ENCODE results near the gene SRRM3. TPM values are rescaled to one million over a fixed set of nuclear protein-coding genes. Genes with fewer than 3 reads are reported as not detected.
"Not testable (repeated sequence)": the region's sequence is repeated elsewhere in the genome, so short reads cannot be mapped to it uniquely, and the experiment has no call there.

The SRRM3 gene
- total RNA-seq, 1 donor from 2014 or later, result 6.1 TPM

DNA sequence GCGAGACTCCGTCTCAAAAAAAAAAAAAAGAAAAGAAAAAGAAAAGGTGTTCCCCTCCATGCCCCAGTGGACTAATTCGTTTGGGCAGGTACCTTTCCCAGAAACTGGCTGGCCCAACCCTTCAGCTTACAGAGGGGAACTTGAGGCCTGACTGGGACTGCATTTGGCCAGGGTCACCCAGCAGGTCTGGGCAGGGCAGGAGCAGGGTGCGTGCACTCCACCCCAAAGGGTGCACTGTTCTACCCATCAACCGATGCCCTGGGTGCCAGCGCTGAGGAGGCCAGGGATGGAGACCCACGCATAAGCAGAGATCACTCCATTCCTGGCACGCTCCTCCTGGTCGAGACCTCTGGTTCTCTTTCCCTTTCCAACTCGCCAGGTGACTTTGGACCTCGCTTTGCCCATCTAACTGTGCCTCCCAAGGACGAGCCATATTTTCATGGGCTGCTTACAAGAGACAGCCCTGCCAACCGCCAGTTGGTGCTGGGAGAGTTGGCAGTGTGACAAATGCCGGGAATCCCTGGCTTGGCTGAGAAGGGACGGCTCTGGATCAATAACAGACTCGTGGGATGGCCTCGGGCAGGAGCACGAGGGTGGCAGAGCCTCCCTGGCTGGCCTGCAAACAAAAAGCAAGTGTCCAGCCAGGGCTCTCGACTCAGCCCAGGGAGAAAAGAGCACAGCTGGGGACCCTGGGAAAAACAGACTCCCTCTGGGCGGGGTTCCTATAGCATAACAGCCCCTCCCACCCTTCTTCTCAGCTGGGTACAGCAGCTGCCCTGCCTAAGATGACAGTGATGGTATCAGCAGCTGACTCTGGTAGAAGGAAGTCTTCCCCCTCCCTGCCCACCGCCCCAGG, 108.6 kb downstream of the SRRM3 start:
- DNase-seq, result no peak
- Histone ChIP-seq H3K27ac (replicated peaks) (peak overlapping the region; percentile 32), H3K4me1 (peaks cover 38% of the 10 kb centered on the region), H3K36me3 (no peaks in the 10 kb centered on the region), H3K9me3 (replicated peaks) (no peaks in the 10 kb centered on the region), H3K27me3 (ENCODE audit: low read depth) (no peaks in the 10 kb centered on the region), H3K4me3 (no peak overlapping the region)
- TF ChIP-seq, protein P1, sequence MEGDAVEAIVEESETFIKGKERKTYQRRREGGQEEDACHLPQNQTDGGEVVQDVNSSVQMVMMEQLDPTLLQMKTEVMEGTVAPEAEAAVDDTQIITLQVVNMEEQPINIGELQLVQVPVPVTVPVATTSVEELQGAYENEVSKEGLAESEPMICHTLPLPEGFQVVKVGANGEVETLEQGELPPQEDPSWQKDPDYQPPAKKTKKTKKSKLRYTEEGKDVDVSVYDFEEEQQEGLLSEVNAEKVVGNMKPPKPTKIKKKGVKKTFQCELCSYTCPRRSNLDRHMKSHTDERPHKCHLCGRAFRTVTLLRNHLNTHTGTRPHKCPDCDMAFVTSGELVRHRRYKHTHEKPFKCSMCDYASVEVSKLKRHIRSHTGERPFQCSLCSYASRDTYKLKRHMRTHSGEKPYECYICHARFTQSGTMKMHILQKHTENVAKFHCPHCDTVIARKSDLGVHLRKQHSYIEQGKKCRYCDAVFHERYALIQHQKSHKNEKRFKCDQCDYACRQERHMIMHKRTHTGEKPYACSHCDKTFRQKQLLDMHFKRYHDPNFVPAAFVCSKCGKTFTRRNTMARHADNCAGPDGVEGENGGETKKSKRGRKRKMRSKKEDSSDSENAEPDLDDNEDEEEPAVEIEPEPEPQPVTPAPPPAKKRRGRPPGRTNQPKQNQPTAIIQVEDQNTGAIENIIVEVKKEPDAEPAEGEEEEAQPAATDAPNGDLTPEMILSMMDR (IDR thresholded peaks at IDR 0.05; ENCODE audit: borderline replicate concordance), result no peak
- intact Hi-C loops (cut with micrococcal nuclease), result no loop called here

DNA sequence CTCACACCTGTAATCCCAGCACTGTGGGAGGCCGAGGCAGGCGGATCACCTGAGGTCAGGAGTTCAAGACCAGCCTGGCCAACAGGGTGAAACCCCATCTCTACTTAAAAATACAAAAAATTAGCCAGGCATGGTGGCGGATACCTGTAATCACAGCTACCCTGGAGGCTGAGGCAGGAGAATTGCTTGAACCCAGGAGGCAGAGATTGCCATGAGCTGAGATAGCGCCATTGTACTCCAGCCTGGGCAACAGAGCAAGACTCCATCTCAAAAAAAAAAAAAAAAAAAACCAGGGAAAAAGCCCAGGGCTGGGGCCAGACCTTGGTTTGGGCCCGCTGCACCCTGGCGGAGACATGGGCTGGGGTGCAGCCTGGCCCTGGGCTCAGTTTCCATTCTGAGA, 110.1 kb downstream of the SRRM3 start:
- H3K9me3 ChIP-seq (replicated peaks); intact Hi-C loops (cut with micrococcal nuclease); DNase-seq; H3K36me3 ChIP-seq; H3K27me3 ChIP-seq (ENCODE audit: low read depth); H3K27ac ChIP-seq (replicated peaks); H3K4me3 ChIP-seq: not testable (repeated sequence)
- peaks cover 23% of the 10 kb centered on the region for H3K4me1 ChIP-seq

DNA sequence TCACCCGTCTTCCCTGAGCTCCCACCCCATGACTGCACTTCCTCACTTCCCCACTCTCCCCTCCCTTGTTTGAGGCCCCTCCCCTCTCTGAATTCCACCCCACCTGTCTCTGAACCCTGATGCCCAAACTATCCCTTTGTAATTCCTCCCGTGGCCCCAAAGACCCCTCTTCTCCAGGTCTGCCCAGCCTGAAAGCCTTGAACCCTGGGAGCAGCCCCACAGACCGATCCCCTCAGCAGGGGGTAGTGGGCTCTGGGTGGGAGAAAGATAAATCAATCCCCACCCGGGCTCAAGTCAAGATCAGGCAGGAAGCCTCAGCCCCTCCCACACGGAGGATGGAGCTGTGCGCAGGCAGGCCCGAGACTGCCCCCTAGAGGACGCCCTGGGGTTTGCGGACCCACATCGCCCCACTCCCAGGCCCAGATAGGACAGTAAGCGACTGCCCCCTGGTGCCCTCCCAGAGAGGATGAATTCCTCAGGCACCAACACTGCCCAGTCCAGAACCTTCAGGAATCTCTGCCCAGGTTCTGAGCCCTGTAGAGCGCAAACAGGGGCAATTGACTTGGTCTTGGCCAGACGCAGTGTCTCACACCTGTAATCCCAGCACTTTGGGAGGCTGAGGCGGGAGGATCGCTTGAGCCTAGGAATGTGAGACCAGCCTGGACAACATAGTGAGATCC, 112.5 kb downstream of the SRRM3 start:
- TF ChIP-seq, protein P1 (IDR thresholded peaks at IDR 0.05; ENCODE audit: borderline replicate concordance), result peak; percentile 100

DNA sequence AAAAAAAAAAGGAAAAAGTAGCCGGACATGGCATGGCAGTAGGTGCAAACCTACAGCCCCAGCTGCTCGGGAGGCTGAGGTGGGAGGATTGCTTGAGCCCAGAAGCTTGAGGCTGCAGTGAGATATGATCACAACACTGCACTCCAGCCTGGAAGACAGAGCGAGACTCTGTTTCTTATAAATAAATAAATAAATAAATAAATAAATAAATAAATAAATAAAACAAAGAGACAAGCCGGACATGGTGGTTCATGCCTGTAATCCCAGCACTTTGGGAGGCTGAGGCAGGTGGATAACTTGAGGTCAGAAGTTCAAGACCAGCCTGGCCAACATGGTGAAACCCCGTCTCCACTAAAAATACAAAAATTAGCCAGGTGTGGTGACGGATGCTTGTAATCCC, 113.0 kb downstream of the SRRM3 start:
- H3K27ac ChIP-seq (replicated peaks); H3K9me3 ChIP-seq (replicated peaks); intact Hi-C loops (cut with micrococcal nuclease); H3K27me3 ChIP-seq (ENCODE audit: low read depth); H3K36me3 ChIP-seq; DNase-seq; H3K4me3 ChIP-seq: not testable (repeated sequence)
- peaks cover 37% of the 10 kb centered on the region for H3K4me1 ChIP-seq

More for the DNA sequence above, 112.5 kb downstream of the SRRM3 start:
- Histone ChIP-seq H3K9me3 (replicated peaks) (no peaks in the 10 kb centered on the region), H3K27ac (replicated peaks) (no peak overlapping the region), H3K4me1 (peaks cover 32% of the 10 kb centered on the region), H3K4me3 (no peak overlapping the region), H3K27me3 (ENCODE audit: low read depth) (no peaks in the 10 kb centered on the region), H3K36me3 (no peaks in the 10 kb centered on the region)
- intact Hi-C loops (cut with micrococcal nuclease), result no loop called here
- peak; percentile 97 for DNase-seq

DNA sequence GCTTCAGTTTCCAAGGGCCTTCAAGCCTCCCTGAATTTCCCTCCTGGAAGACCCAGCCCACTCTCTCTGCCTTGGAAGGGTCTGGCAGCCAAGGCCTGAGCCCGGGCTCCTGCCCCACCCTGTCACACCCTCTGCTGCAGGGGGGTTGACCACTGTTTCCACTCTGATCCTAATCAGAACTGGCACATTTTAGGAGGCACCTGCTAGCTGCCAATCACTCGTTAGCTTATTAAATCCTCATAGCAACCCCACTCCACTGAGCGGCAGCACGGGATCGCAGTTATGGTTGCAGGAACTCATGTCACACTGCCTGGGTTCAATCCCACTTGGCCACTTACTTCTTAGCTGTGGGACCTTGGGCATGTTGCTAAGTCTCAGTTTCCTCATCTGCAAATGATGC, 113.7 kb downstream of the SRRM3 start:
- Histone ChIP-seq H3K4me3 (no peak overlapping the region), H3K36me3 (no peaks in the 10 kb centered on the region), H3K27ac (replicated peaks) (no peak overlapping the region), H3K9me3 (replicated peaks) (no peaks in the 10 kb centered on the region), H3K27me3 (ENCODE audit: low read depth) (no peaks in the 10 kb centered on the region), H3K4me1 (peaks cover 33% of the 10 kb centered on the region)
- intact Hi-C loops (cut with micrococcal nuclease), result no loop called here
- TF ChIP-seq, protein P1 (IDR thresholded peaks at IDR 0.05; ENCODE audit: borderline replicate concordance), result no peak
- DNase-seq, result no peak

DNA sequence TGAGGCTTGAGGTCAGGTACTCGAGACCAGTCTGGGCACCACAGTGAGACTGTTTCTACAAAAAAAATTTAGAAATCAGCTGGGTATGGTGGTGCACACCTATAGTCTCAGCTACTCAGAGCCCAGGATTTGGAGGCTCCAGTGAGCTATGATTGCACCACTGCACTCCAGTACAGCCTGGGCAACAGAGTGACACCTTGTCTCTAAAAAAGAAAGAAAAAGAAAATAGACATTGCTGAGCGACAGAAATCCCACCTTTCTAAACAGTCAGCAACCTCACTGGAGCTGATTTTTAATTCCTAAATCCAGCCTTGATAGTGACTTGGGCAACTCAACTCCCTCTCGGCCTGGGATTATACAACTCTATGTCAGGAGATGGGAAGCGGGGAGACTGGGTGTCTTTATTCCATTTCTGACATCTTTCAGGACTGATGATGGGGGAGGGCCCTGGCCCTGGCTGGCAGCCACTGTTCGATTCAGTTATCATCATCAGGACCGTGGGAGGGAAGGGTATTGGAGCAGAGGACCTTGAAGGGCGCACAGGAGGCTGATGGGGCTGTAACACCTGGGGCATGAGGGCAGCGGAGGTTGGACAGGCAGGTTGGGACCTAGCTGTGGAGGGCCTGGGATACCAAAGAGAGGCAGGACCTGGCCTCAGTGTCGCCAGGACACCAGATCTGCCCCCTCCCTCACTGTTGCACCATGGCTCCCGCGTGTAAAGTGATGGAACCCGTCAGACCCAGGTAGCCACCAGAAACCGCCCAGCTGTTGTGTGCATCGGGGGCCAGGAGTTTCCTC, 115.5 kb downstream of the SRRM3 start:
- DNase-seq, result no peak
- no peaks in the 10 kb centered on the region for H3K27me3 ChIP-seq (ENCODE audit: low read depth)
- peak overlapping the region; percentile 91 for H3K4me3 ChIP-seq
- TF ChIP-seq, protein P1 (IDR thresholded peaks at IDR 0.05; ENCODE audit: borderline replicate concordance), result no peak
- H3K36me3 ChIP-seq, result no peaks in the 10 kb centered on the region
- no peaks in the 10 kb centered on the region for H3K9me3 ChIP-seq (replicated peaks)
- peaks cover 38% of the 10 kb centered on the region for H3K4me1 ChIP-seq
- intact Hi-C loops (cut with micrococcal nuclease), result no loop called here
- H3K27ac ChIP-seq (replicated peaks), result peak overlapping the region; percentile 98

Data from left ventricle myocardium inferior (tissue), 1 donor.